ENCODE results near the gene CILP2. TPM values are rescaled to one million over a fixed set of nuclear protein-coding genes. Genes with fewer than 3 reads are reported as not detected.

Gene CILP2
- total and polyA plus RNA-seq, 2 donors (not counting 1 experiment from before 2014, with no cell fraction given), result 0.10 to 0.66 TPM

DNA sequence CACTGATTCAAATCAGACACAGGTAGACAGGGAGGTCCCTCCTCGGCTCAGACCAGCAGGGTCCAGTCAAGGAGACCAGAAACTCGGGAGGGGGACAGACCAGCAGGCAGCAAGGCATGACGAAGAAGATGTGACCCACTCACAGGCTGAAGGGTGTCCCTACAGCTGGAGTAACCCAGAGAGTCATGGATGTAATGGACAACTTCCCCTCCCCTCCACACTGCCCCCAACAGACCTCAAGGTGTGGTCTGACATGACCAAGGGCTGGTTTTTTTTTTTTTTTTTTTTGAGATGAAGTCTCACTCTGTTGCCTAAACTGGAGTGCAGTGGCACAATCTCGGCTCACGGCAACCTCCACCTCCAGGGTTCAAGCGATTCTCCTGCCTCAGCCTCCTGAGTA, 46.3 kb downstream of the CILP2 start:
- Histone ChIP-seq H3K36me3 (ENCODE audit: control insufficient read depth, insufficient read depth, low read length) (no peaks in the 10 kb centered on the region), H3K79me2 (ENCODE audit: control insufficient read depth, insufficient read depth, low read length) (no peaks in the 10 kb centered on the region), H3K4me1 (ENCODE audit: control insufficient read depth, extremely low read depth, insufficient read depth, low read length) (no peaks in the 10 kb centered on the region), H3K27me3 (ENCODE audit: control insufficient read depth, insufficient read depth, low read length) (no peaks in the 10 kb centered on the region), H3K9me3 (ENCODE audit: control insufficient read depth, insufficient read depth, low read depth, low read length) (no peaks in the 10 kb centered on the region), H3K4me3 (replicated peaks in 1 of 4; ENCODE audit: control extremely low read depth in 1 of 4, insufficient read depth in 1 of 4, low read depth in 3 of 4, low read length in 4 of 4) (no peak overlapping the region), H2AFZ (ENCODE audit: low read length) (no peak overlapping the region), H3K9ac (ENCODE audit: insufficient read depth, low read length) (no peak overlapping the region), H4K20me1 (ENCODE audit: control insufficient read depth, extremely low read depth, insufficient read depth, low read length) (no peaks in the 10 kb centered on the region), H3K27ac (ENCODE audit: insufficient read depth, low read length) (no peak overlapping the region), H3K4me2 (ENCODE audit: extremely low read depth, insufficient read depth, low read length) (no peak overlapping the region)
- TF ChIP-seq EZH2 (IDR thresholded peaks at IDR 0.05; ENCODE audit: low read length, missing control alignments) (no peak), CTCF (conservative IDR thresholded peaks at IDR 0.05 in 1 of 2, IDR thresholded peaks at IDR 0.05 in 1 of 2; ENCODE audit: low read depth in 1 of 2, low read length in 2 of 2) (no peak)
- no peak for DNase-seq (ENCODE audit: low read depth in 2 of 2)

GRCh38 chr19:19587771-19588170, 49.7 kb downstream of the CILP2 start:
- H3K9ac ChIP-seq (ENCODE audit: insufficient read depth, low read length), result no peak overlapping the region
- H3K4me2 ChIP-seq (ENCODE audit: extremely low read depth, insufficient read depth, low read length), result no peak overlapping the region
- TF ChIP-seq EZH2 (IDR thresholded peaks at IDR 0.05; ENCODE audit: low read length, missing control alignments) (no peak), CTCF (conservative IDR thresholded peaks at IDR 0.05 in 1 of 2, IDR thresholded peaks at IDR 0.05 in 1 of 2; ENCODE audit: low read depth in 1 of 2, low read length in 2 of 2) (no peak)
- H4K20me1 ChIP-seq (ENCODE audit: control insufficient read depth, extremely low read depth, insufficient read depth, low read length), result no peaks in the 10 kb centered on the region
- no peak overlapping the region for H3K27ac ChIP-seq (ENCODE audit: insufficient read depth, low read length)
- H3K79me2 ChIP-seq (ENCODE audit: control insufficient read depth, insufficient read depth, low read length), result no peaks in the 10 kb centered on the region
- no peaks in the 10 kb centered on the region for H3K36me3 ChIP-seq (ENCODE audit: control insufficient read depth, insufficient read depth, low read length)
- H3K9me3 ChIP-seq (ENCODE audit: control insufficient read depth, insufficient read depth, low read depth, low read length), result no peaks in the 10 kb centered on the region
- no peak for DNase-seq (ENCODE audit: low read depth in 2 of 2)
- H3K4me1 ChIP-seq (ENCODE audit: control insufficient read depth, extremely low read depth, insufficient read depth, low read length), result peaks cover 9% of the 10 kb centered on the region
- no peak overlapping the region for H3K4me3 ChIP-seq (replicated peaks in 1 of 4; ENCODE audit: control extremely low read depth in 1 of 4, insufficient read depth in 1 of 4, low read depth in 3 of 4, low read length in 4 of 4)
- no peak overlapping the region for H2AFZ ChIP-seq (ENCODE audit: low read length)
- no peaks in the 10 kb centered on the region for H3K27me3 ChIP-seq (ENCODE audit: control insufficient read depth, insufficient read depth, low read length)

GRCh38 chr19:19588546-19588945, 50.5 kb downstream of the CILP2 start:
- H3K27me3 ChIP-seq (ENCODE audit: control insufficient read depth, insufficient read depth, low read length), result no peaks in the 10 kb centered on the region
- DNase-seq (ENCODE audit: low read depth in 2 of 2), result no peak
- H3K4me3 ChIP-seq (replicated peaks in 1 of 4; ENCODE audit: control extremely low read depth in 1 of 4, insufficient read depth in 1 of 4, low read depth in 3 of 4, low read length in 4 of 4), result no peak overlapping the region
- no peak overlapping the region for H2AFZ ChIP-seq (ENCODE audit: low read length)
- H3K27ac ChIP-seq (ENCODE audit: insufficient read depth, low read length), result no peak overlapping the region
- no peaks in the 10 kb centered on the region for H4K20me1 ChIP-seq (ENCODE audit: control insufficient read depth, extremely low read depth, insufficient read depth, low read length)
- H3K36me3 ChIP-seq (ENCODE audit: control insufficient read depth, insufficient read depth, low read length), result no peaks in the 10 kb centered on the region
- no peak overlapping the region for H3K9ac ChIP-seq (ENCODE audit: insufficient read depth, low read length)
- no peaks in the 10 kb centered on the region for H3K9me3 ChIP-seq (ENCODE audit: control insufficient read depth, insufficient read depth, low read depth, low read length)
- no peak overlapping the region for H3K4me2 ChIP-seq (ENCODE audit: extremely low read depth, insufficient read depth, low read length)
- peaks cover 9% of the 10 kb centered on the region for H3K4me1 ChIP-seq (ENCODE audit: control insufficient read depth, extremely low read depth, insufficient read depth, low read length)
- no peak for TF ChIP-seq CTCF (conservative IDR thresholded peaks at IDR 0.05 in 1 of 2, IDR thresholded peaks at IDR 0.05 in 1 of 2; ENCODE audit: low read depth in 1 of 2, low read length in 2 of 2)
- TF ChIP-seq EZH2 (IDR thresholded peaks at IDR 0.05; ENCODE audit: low read length, missing control alignments), result no peak
- H3K79me2 ChIP-seq (ENCODE audit: control insufficient read depth, insufficient read depth, low read length), result no peaks in the 10 kb centered on the region

All from fibroblast of lung (primary cell).